Fibroblast of lung (primary cell): ENCODE results near the gene BLOC1S1. TPM values are rescaled to one million over a fixed set of nuclear protein-coding genes. Genes with fewer than 3 reads are reported as not detected.

Source experiments
- DNase-seq, 2 donors: peaks; one replicate each; pipeline versions ENCODE4 v3.0.0 to v3.0.0-alpha.2; 2010; ENCODE audit warnings: low read depth in 2 of 2
- H2AFZ ChIP-seq: 2 replicates; pipeline ENCODE4 v1.5.1; 2012; ENCODE audit warnings: low read length, control low read depth, inconsistent platforms
- H3K27ac ChIP-seq: 2 replicates; pipeline ENCODE4 v1.5.1; 2011; ENCODE audit warnings: low read length, control low read depth; ENCODE audit not compliant: insufficient read depth
- H3K27me3 ChIP-seq: 2 replicates; pipeline ENCODE4 v1.5.1; 2011; ENCODE audit warnings: mild to moderate bottlenecking, low read length; ENCODE audit not compliant: control insufficient read depth, insufficient read depth
- H3K36me3 ChIP-seq: 2 replicates; pipeline ENCODE4 v1.5.1; 2011; ENCODE audit warnings: low read length; ENCODE audit not compliant: control insufficient read depth, insufficient read depth
- H3K4me1 ChIP-seq: 2 replicates; pipeline ENCODE4 v1.5.1; 2011; ENCODE audit warnings: low read length; ENCODE audit not compliant: control insufficient read depth, insufficient read depth; ENCODE audit errors: extremely low read depth
- H3K4me2 ChIP-seq: 2 replicates; pipeline ENCODE4 v1.5.1; 2011; ENCODE audit warnings: low read length, control low read depth; ENCODE audit not compliant: insufficient read depth; ENCODE audit errors: extremely low read depth
- H3K4me3 ChIP-seq, 4 experiments: fragments of 200-600 bp in 1 of 4; sonication (generic) in 1 of 4; replicated peaks in 1 of 4; 2 replicates each; pipeline ENCODE4 v1.5.1; 2011 to 2016; ENCODE audit warnings: low read length in 4 of 4, low read depth in 3 of 4, mild to moderate bottlenecking in 3 of 4, control low read depth in 2 of 4, inconsistent platforms in 1 of 4, mixed read lengths in 1 of 4; ENCODE audit not compliant: insufficient read depth in 1 of 4; ENCODE audit errors: control extremely low read depth in 1 of 4
- H3K79me2 ChIP-seq: 2 replicates; pipeline ENCODE4 v1.5.1; 2012; ENCODE audit warnings: mild to moderate bottlenecking, low read length, inconsistent platforms; ENCODE audit not compliant: control insufficient read depth, insufficient read depth
- H3K9ac ChIP-seq: 2 replicates; pipeline ENCODE4 v1.5.1; 2011; ENCODE audit warnings: mild to moderate bottlenecking, low read length, control low read depth; ENCODE audit not compliant: insufficient read depth
- H3K9me3 ChIP-seq: 2 replicates; pipeline ENCODE4 v1.5.1; 2012; ENCODE audit warnings: low read depth, low read length; ENCODE audit not compliant: control insufficient read depth, insufficient read depth
- H4K20me1 ChIP-seq: 2 replicates; pipeline ENCODE4 v1.5.1; 2011; ENCODE audit warnings: low read length; ENCODE audit not compliant: control insufficient read depth, insufficient read depth; ENCODE audit errors: extremely low read depth
- CTCF ChIP-seq, 2 donors: IDR thresholded peaks in 1 of 2; conservative IDR thresholded peaks in 1 of 2; 1 replicate in 1 of 2; 2 replicates in 1 of 2; pipeline ENCODE4 v1.5.1; 2011 to 2012; ENCODE audit warnings: low read length in 2 of 2, control low read depth in 1 of 2, inconsistent platforms in 1 of 2, low read depth in 1 of 2, mild to moderate bottlenecking in 1 of 2
- EZH2 ChIP-seq: IDR thresholded peaks from 2 replicates; pipeline ENCODE4 v1.5.1; 2012; ENCODE audit warnings: low read length, control low read depth, mild to moderate bottlenecking; ENCODE audit errors: missing control alignments
- polyA plus RNA-seq, 2 donors: library from polyadenylated mRNA; depleted of rRNA in 1 of 2; stranded (reverse) in 1 of 2; unstranded in 1 of 2; fragments of >200 nt; gene quantifications; 2 replicates each; pipeline ENCODE4 v1.2.1, GENCODE V29; 2011 to 2012; ENCODE audit warnings: missing spikeins in 1 of 2
- total RNA-seq: library from RNA; depleted of rRNA; stranded (reverse); fragments of >200 nt; gene quantifications from 2 replicates; pipeline ENCODE4 v1.2.1, GENCODE V29; 2014

Gene BLOC1S1
- total and polyA plus RNA-seq, 2 donors (not counting 1 experiment from before 2014, with no cell fraction given), result 103 to 163 TPM

DNA sequence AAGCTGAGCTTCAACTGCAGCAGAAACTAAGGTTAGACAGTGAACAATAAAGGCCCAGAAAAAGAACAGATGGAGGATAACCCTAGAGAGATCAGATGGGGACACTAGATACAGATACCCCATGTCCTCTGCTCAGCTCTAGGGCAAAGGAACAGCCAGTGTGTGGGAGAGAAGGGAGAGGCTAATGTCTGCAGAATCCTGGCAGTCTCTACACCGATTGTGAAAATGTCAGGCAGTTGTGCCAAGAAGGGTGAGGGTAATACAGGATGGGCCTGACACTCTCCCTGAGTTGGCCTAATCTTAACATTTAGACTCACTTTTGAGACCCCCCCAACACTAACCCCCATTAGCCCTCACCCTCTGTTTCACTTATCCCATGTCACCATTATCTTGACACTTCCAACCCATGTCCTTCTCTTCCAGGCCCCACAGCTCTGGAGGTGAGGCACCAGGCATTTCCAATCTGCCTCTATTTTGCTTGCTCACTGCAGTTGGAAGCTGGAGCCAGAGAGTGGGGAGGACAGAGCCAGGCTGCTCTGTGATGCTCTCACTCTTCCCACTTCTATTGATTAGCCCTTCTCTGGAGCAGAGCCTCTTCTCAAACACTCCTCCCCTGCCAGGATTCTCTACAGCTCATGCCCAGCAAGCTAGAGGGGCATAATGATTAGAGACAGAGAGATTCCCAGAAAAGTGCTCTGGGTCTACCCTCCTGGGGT, 3.0 kb upstream of the BLOC1S1 start:
- Histone ChIP-seq H3K9ac (no peak overlapping the region), H2AFZ (no peak overlapping the region), H3K9me3 (no peaks in the 10 kb centered on the region), H3K4me2 (peak overlapping the region; percentile 49), H3K4me3 (no peak overlapping the region), H3K79me2 (no peaks in the 10 kb centered on the region), H3K4me1 (peaks cover 48% of the 10 kb centered on the region), H4K20me1 (no peaks in the 10 kb centered on the region), H3K36me3 (no peaks in the 10 kb centered on the region), H3K27me3 (no peaks in the 10 kb centered on the region), H3K27ac (peak overlapping the region; percentile 55)
- no peak for DNase-seq
- TF ChIP-seq EZH2 (no peak), CTCF (conservative IDR thresholded peaks at IDR 0.05 in 1 of 2, IDR thresholded peaks at IDR 0.05 in 1 of 2; ENCODE audit: low read depth in 1 of 2, low read length in 2 of 2) (no peak)

GRCh38 chr12:55713721-55714120, 2.1 kb upstream of the BLOC1S1 start:
- Histone ChIP-seq H3K4me1 (peaks cover 54% of the 10 kb centered on the region), H2AFZ (no peak overlapping the region), H3K4me3 (no peak overlapping the region), H3K4me2 (peak overlapping the region; percentile 46), H3K36me3 (no peaks in the 10 kb centered on the region), H4K20me1 (no peaks in the 10 kb centered on the region), H3K79me2 (peaks cover 4% of the 10 kb centered on the region), H3K9me3 (no peaks in the 10 kb centered on the region), H3K27ac (peak overlapping the region; percentile 55), H3K27me3 (no peaks in the 10 kb centered on the region), H3K9ac (no peak overlapping the region)
- TF ChIP-seq EZH2 (no peak), CTCF (conservative IDR thresholded peaks at IDR 0.05 in 1 of 2, IDR thresholded peaks at IDR 0.05 in 1 of 2; ENCODE audit: low read depth in 1 of 2, low read length in 2 of 2) (no peak)
- DNase-seq, result peak; percentile 83 to 90

GRCh38 chr12:55715169-55715764, 579 bp upstream of the BLOC1S1 start:
- Histone ChIP-seq H3K9me3 (no peaks in the 10 kb centered on the region), H3K4me1 (peaks cover 58% of the 10 kb centered on the region), H3K4me3 (peak overlapping the region; percentile 53 to 77 (median 66)), H3K4me2 (peak overlapping the region; percentile 81), H3K27me3 (no peaks in the 10 kb centered on the region), H4K20me1 (no peaks in the 10 kb centered on the region), H2AFZ (peak overlapping the region; percentile 63), H3K9ac (no peak overlapping the region), H3K79me2 (peaks cover 4% of the 10 kb centered on the region), H3K27ac (peak overlapping the region; percentile 90), H3K36me3 (no peaks in the 10 kb centered on the region)
- no peak for TF ChIP-seq CTCF (conservative IDR thresholded peaks at IDR 0.05 in 1 of 2, IDR thresholded peaks at IDR 0.05 in 1 of 2; ENCODE audit: low read depth in 1 of 2, low read length in 2 of 2)
- TF ChIP-seq EZH2, result no peak
- peak in 1 of 2 donors; percentile 66 for DNase-seq
